Eye (tissue), 1 donor: Measurements from ENCODE around the gene PHKB.
"Not testable (repeated sequence)": the region's sequence is repeated elsewhere in the genome, so short reads cannot be mapped to it uniquely, and the experiment has no call there.

ENCODE experiments used
- DNase-seq: peaks from one replicate; pipeline ENCODE4 v3.0.0-alpha.2; 2015

Gene PHKB

DNA sequence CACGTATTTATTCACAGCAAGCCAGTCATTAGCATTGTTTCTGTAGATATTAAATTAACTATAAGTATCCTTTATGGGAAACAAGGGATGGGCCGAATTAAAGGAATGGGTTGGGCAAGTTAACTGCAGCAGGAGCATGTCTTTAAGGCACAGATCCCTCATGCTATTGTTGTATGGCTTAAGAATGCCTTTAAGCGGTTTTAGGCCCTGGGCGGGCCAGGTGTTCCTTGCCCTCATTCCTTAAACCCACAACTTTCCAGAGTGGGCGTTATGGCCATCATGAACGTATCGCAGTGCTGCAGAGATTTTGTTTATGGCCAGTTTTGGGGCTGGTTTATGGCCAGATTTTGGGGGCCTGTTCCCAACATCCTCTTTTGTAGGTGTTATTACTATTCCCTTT is 9.1 kb downstream of the PHKB start:
- no peak for DNase-seq

DNA sequence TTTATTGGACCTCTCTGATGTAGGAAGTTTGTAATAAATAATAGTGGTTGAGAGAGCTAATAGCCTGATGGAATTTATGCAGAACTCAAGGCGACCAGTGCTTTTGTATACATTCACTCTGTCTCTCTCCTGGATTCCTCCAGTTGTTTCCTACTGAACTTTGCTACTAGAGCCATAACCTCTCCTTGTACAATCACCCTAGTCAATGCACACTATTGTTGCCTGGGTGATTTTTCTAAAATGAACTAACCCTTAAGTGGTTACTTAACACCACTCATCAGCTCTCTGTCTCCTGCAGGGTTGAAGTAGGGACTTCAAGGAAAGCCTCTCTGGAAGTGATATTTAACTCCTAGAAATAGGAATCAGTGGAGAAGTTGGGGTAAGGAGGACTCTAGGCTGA is 9.7 kb downstream of the PHKB start:
- DNase-seq, result no peak

DNA sequence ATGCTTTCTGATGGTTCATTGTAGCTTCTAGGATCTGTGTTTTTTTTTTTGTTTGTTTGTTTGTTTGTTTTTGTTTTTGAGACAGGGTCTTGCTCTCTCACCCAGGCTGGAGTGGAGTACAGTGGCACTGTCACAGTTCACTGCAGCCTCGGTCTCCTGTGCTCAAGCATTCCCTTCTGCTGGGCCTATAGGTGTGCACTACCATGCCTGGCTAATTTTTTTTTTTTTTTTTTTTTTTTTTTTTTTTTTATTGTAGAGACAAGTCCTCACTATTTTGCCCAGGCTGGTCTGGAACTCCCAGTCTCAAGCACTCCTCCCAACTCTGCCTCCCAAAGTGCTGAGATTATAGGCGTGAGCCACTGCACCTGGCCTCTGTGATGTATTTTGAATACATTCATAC is 11.9 kb downstream of the PHKB start:
- not testable (repeated sequence) for DNase-seq

- DNase-seq, result no peak
Measured at GRCh38 chr16:47473792-47474191, 12.7 kb downstream of the PHKB start.

- DNase-seq, result no peak
Measured at GRCh38 chr16:47475786-47476185, 14.7 kb downstream of the PHKB start.

DNA sequence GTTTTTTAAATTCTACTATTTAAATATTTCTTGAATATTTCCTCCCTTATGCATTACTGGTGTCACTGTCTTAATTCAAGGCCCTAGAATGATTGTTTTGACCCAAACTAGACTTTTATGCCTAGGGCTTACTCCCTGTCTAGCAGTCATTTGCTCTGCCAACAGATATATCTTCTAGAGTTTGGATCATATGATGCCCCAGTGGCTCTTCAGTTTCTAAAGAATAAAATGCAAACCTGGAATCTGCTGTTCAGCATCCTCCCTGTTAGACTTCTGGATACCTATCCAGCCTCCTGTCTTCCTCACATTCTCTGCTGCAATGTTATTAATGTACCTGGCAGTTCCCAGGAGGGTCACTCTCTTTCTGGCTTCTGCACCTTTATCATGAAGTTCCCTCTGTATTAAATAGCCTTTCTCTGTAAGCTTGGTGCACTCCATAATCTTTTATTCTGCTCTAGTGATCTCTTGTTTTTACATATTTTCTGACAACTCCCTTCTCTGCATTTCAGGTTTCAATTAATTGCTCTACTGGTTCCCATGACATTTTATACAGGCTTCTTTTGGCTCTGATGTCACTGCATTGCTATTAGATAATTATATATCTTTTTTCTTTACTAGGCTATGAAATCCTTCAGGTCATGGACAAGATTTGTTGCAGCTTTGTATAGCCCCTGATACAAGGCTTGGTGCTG is 15.7 kb downstream of the PHKB start:
- peak; percentile 8 for DNase-seq

GRCh38 chr16:47477679-47478078 is 16.5 kb downstream of the PHKB start:
- no peak for DNase-seq

GRCh38 chr16:47480410-47480809 is 19.3 kb downstream of the PHKB start:
- DNase-seq, result no peak

DNA sequence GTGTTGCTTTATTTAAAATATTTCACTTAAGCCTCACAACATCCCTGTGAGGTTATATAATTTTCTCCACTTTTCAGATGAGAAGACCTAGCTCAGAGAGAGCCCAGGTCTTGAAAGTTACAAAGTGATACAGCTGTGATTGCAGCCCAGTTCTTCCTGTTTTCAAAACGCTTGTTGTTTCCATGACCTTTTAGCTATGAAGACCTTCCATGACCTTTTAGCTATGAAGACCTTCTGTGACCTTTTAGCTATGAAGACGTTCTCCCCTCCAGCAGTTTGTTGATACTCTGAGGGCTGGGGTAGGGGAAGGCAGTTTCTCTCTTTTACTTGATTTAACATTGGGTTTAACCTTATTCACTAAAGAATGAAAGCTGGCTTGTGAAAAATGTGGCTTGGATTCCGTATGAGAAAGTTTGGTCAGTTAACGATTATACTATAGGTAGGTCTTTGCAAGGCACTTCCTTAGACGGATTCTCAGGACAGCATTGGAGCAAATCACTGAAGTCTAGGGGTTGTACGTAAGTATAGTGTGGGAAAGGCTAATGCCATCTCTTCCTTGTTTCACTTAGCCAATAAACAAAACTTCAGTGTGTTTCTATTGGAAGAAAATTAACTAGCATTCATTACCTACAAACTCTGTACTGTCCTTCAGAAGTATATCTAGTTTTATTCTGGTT is 20.7 kb downstream of the PHKB start:
- DNase-seq, result no peak

DNA sequence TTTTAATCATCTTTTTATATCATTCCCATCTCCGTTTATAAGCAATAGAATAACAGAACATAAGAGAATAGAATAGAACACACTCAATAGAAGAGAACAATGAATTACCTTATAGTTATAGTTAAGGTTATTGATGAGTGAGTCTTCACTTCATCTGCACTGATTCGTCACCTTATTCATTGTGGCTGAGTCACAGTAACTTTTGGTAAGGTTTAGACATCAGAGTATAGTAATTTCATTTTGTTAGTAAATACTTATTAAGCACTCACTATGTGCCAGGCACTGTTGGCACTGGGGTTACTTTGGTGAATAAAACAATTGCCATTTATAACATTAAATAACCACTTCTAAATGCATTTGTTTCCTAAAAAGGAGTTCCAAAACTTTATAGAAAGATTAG is 22.5 kb downstream of the PHKB start:
- no peak for DNase-seq

DNA sequence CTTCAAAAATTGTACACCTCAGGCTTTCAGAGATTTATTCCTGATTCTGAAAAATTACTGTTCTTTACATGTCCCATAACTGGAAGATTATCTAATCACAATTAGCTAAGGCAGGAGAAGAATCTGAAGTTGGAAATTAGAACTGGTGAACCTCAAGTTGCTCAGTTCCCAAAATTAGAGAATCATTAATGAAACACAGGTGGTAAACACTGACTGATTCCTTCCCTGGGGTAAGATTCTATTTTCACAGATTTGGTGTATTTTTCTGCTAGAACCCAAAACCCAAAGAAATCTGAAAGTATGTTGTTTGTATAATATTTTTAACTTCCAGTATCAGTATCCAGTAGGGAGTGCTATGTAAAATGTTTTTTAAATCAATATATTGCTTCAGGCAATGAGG is 25.7 kb downstream of the PHKB start:
- no peak for DNase-seq

DNA sequence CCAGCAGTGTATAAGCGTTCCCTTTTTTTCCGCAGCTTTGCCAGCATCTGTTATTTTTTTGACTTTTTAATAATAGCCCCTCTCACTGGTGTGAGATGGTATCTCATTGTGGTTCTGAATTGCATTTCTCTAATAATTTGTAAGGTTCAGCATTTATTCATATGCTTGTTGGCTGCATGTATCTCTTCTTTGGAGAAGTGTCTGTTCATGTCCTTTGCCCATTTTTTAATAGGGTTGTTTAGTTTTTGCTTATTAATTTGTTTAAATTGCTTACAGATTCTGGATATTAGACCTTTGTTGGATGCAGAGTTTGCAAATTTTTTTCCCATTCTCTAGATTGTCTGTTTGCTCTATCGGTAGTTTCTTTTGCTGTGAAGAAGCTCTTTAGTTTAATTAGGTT is 26.9 kb downstream of the PHKB start:
- no peak for DNase-seq

DNA sequence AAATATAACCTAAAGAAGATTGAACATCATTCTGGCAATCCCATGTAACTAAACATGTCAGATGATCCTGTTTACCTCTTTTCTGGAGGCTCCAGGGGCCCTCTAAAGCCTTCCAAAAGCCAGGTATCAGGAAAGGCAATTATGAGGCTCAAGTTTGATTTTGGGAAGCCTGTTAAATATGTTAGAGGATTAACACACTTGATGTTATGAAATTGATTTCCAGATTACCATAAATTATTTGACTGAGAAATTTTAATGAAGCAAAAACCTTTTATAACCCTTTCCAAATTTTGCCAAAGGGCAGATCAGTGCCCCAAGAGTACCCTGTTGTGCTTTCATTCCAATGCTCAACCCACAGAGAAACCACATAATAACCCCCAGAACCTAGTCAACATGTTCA is 29.3 kb downstream of the PHKB start:
- no peak for DNase-seq

DNA sequence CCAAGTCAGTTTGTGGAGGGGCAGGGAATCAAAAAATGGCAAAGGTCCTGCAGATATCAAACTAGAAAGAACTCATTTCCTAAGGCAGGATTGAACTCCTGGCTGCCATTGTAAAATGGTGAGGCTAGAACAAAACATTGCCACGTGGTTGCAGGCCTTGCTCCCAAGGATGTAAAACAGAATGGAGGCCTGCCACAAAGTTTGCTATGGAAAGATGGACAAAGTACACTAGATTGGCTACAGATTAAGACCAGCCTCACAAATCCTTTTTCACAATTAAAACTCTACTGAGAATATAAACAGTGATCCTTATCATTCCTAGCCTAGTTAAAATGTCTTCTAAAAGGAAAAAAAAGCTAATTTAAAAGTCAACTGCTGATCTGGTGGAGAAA is 30.9 kb downstream of the PHKB start:
- no peak for DNase-seq

- DNase-seq, result no peak
Measured at GRCh38 chr16:47492428-47493377, 31.6 kb downstream of the PHKB start.

GRCh38 chr16:47493381-47494337 is 32.5 kb downstream of the PHKB start:
- DNase-seq, result no peak

DNA sequence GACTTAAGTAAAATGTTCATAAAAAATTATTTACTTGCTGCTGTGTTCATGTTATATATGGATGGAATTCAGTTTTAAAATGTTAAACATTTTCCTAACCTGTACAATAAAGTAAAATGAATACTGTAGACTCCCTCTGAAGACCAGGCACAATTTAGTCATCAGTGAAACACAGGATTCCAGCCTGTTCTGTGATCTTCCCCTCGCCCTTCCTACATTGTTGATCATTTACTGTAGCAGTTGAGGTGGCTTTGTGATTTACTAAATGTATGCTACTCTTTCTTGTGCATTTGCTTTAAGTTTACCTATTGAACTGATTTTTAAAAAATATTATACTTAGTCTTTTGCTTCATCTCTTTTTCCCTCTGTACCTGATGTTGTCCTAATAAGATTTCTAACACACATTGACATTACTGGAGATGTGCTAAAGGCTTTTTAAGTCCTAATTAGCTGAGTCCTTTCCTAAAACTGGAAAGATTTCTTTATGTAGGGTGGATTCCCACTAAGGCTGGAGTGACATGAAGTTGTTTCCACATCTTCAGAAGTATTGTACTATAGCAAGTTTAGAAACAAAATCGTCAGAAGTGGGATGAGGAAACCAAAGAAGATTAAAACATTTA is 38.1 kb downstream of the PHKB start:
- no peak for DNase-seq

DNA sequence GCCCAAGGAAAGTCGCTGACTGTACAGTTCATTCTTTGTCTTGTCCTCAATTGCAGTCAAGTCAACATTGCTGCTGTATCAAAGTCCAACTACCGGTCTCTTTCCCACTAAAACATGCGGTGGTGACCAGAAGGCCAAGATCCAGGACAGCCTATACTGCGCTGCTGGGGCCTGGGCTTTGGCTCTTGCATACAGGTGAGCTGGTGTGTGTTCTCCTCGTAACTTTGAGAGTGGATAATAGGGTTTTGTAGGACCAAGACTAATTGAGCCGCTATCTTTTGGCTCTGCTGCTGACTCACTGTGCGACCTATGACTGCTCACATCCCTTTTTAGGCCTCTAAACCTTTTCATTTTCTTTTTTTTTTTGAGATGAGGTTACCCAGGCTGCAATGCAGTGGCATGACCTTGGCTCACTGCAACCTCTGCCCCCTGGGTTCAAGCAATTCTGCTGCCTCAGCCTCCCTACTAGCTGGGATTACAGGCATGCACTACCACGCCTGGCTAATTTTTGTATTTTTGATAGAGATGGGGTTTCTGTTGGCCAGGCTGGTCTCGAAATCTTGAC is 38.7 kb downstream of the PHKB start:
- DNase-seq, result no peak

DNA sequence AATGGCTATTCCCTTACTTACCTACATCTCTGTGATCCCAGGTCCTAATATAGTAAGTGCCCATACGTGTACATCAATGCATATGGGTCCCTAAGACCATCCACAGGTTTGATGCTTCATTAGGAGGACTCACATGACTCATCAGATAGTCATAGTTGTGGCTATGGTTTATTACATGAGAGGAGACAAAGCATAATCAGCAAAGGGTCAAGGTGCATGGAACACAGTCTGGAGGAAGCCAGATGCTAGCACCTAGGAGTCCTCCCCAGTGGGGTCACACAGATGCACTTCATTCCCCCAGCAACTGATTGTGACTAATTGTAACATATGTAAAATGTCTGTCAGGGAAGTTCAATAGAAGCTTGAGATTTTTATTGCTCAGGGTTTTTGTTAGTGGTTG is 42.8 kb downstream of the PHKB start:
- DNase-seq, result no peak

GRCh38 chr16:47504599-47504998 is 43.5 kb downstream of the PHKB start:
- DNase-seq, result no peak

GRCh38 chr16:47506800-47507199 is 45.7 kb downstream of the PHKB start:
- no peak for DNase-seq

- peak; percentile 6 for DNase-seq
Measured at GRCh38 chr16:47507701-47508100, 46.6 kb downstream of the PHKB start.
